ENCODE measurements around the gene GPR42. TPM values are rescaled to one million over a fixed set of nuclear protein-coding genes. Genes with fewer than 3 reads are reported as not detected.
"Not testable (repeated sequence)": the region's sequence is repeated elsewhere in the genome, so short reads cannot be mapped to it uniquely, and the experiment has no call there.

The GPR42 gene
- total and polyA plus RNA-seq, 2 donors from 2014 or later: not detected

- no peak overlapping the region for H3K9ac ChIP-seq (ENCODE audit: low read length in 3 of 3)
- no peaks in the 10 kb centered on the region for H3K4me1 ChIP-seq (ENCODE audit: control insufficient read depth in 2 of 3, insufficient read depth in 2 of 3, low read depth in 1 of 3, low read length in 3 of 3)
- DNase-seq: no peak
- no peak overlapping the region for H3K27ac ChIP-seq (ENCODE audit: low read depth in 2 of 2, low read length in 2 of 2)
- H3K4me3 ChIP-seq (ENCODE audit: low read length in 3 of 3): no peak overlapping the region
- no peaks in the 10 kb centered on the region for H3K36me3 ChIP-seq (ENCODE audit: control insufficient read depth in 2 of 3, insufficient read depth in 3 of 3, low read length in 3 of 3)
- H3K9me3 ChIP-seq (ENCODE audit: control insufficient read depth in 2 of 3, insufficient read depth in 1 of 3, low read length in 3 of 3): no peaks in the 10 kb centered on the region
- intact Hi-C loops (cut with DNase I): no loop called here
- TF ChIP-seq CTCF (IDR thresholded peaks at IDR 0.05; ENCODE audit: borderline replicate concordance, extremely low read depth, insufficient read depth): no peak
- FAIRE-seq: no peak
- no peaks in the 10 kb centered on the region for H3K27me3 ChIP-seq (ENCODE audit: control insufficient read depth, insufficient read depth, low read length)
Measured at GRCh38 chr19:35399948-35400772, 29.3 kb downstream of the GPR42 start.

- Histone ChIP-seq H3K9me3 (ENCODE audit: control insufficient read depth in 2 of 3, insufficient read depth in 1 of 3, low read length in 3 of 3) (no peaks in the 10 kb centered on the region), H3K4me1 (ENCODE audit: control insufficient read depth in 2 of 3, insufficient read depth in 2 of 3, low read depth in 1 of 3, low read length in 3 of 3) (no peaks in the 10 kb centered on the region)
Measured at GRCh38 chr19:35400773-35401100, 29.9 kb downstream of the GPR42 start.

GRCh38 chr19:35401416-35401815 is 30.5 kb downstream of the GPR42 start:
- H3K4me1 ChIP-seq (ENCODE audit: control insufficient read depth in 2 of 3, insufficient read depth in 2 of 3, low read depth in 1 of 3, low read length in 3 of 3); H3K27me3 ChIP-seq (ENCODE audit: control insufficient read depth, insufficient read depth, low read length); H3K4me3 ChIP-seq (ENCODE audit: low read length in 3 of 3); H3K27ac ChIP-seq (ENCODE audit: low read depth in 2 of 2, low read length in 2 of 2); FAIRE-seq; DNase-seq; intact Hi-C loops (cut with DNase I); H3K9me3 ChIP-seq (ENCODE audit: control insufficient read depth in 2 of 3, insufficient read depth in 1 of 3, low read length in 3 of 3); H3K9ac ChIP-seq (ENCODE audit: low read length in 3 of 3); H3K36me3 ChIP-seq (ENCODE audit: control insufficient read depth in 2 of 3, insufficient read depth in 3 of 3, low read length in 3 of 3): not testable (repeated sequence)

More at GRCh38 chr19:35400773-35401100, 29.9 kb downstream of the GPR42 start:
- H3K9ac ChIP-seq (ENCODE audit: low read length in 3 of 3): no peak overlapping the region
- H3K36me3 ChIP-seq (ENCODE audit: control insufficient read depth in 2 of 3, insufficient read depth in 3 of 3, low read length in 3 of 3): no peaks in the 10 kb centered on the region
- H3K27ac ChIP-seq (ENCODE audit: low read depth in 2 of 2, low read length in 2 of 2): no peak overlapping the region
- no peak for DNase-seq
- no peak for FAIRE-seq
- no peak for TF ChIP-seq CTCF (IDR thresholded peaks at IDR 0.05; ENCODE audit: borderline replicate concordance, extremely low read depth, insufficient read depth)
- H3K27me3 ChIP-seq (ENCODE audit: control insufficient read depth, insufficient read depth, low read length): no peaks in the 10 kb centered on the region
- no peak overlapping the region for H3K4me3 ChIP-seq (ENCODE audit: low read length in 3 of 3)
- intact Hi-C loops (cut with DNase I): no loop called here

- DNase-seq (no peak), FAIRE-seq (no peak)
- TF ChIP-seq CTCF (IDR thresholded peaks at IDR 0.05; ENCODE audit: borderline replicate concordance, extremely low read depth, insufficient read depth): no peak
- Histone ChIP-seq H3K4me3 (ENCODE audit: low read length in 3 of 3) (no peak overlapping the region), H3K27ac (ENCODE audit: low read depth in 2 of 2, low read length in 2 of 2) (no peak overlapping the region), H3K9ac (ENCODE audit: low read length in 3 of 3) (no peak overlapping the region), H3K4me1 (ENCODE audit: control insufficient read depth in 2 of 3, insufficient read depth in 2 of 3, low read depth in 1 of 3, low read length in 3 of 3) (no peaks in the 10 kb centered on the region), H3K36me3 (ENCODE audit: control insufficient read depth in 2 of 3, insufficient read depth in 3 of 3, low read length in 3 of 3) (no peaks in the 10 kb centered on the region), H3K27me3 (ENCODE audit: control insufficient read depth, insufficient read depth, low read length) (no peaks in the 10 kb centered on the region), H3K9me3 (ENCODE audit: control insufficient read depth in 2 of 3, insufficient read depth in 1 of 3, low read length in 3 of 3) (no peaks in the 10 kb centered on the region)
- intact Hi-C loops (cut with DNase I): no loop called here
Measured at GRCh38 chr19:35403116-35403760, 32.4 kb downstream of the GPR42 start.

Data from kidney (tissue), 14 donors.